HCT116 (cell line): Measurements from ENCODE around the gene SGCA.

Experiments
- EZH2 ChIP-seq: fragments of 200-600 bp; sonication (generic); IDR thresholded peaks from 2 replicates; pipeline ENCODE4 v1.6.1; 2017; ENCODE audit warnings: antibody characterized with exemption, mixed run types
- JUND ChIP-seq: IDR thresholded peaks from 2 replicates; pipeline ENCODE4 v1.6.1; 2012
- POLR2A ChIP-seq: IDR thresholded peaks from 2 replicates; pipeline ENCODE4 v1.7.0; 2011; ENCODE audit warnings: borderline replicate concordance; ENCODE audit not compliant: insufficient read depth, insufficient read length; ENCODE audit errors: extremely low read depth
- POLR2AphosphoS5 ChIP-seq: IDR thresholded peaks from 2 replicates; pipeline ENCODE4 v1.6.1; 2011; ENCODE audit warnings: mild to moderate bottlenecking, low read depth, low read length, moderate library complexity
- RAD21 ChIP-seq: IDR thresholded peaks from 2 replicates; pipeline ENCODE4 v1.6.1; 2012; ENCODE audit warnings: low read depth, mild to moderate bottlenecking
- SIN3A ChIP-seq: IDR thresholded peaks from 2 replicates; pipeline ENCODE4 v1.6.1; 2012; ENCODE audit warnings: low read depth
- YY1 ChIP-seq: IDR thresholded peaks from 2 replicates; pipeline ENCODE4 v1.6.1; 2011; ENCODE audit warnings: low read length, low read depth, moderate library complexity, mild to moderate bottlenecking; ENCODE audit not compliant: insufficient replicate concordance; ENCODE audit errors: extremely low read depth
- TF ChIP-seq, protein P1 (sequence below): IDR thresholded peaks from 2 replicates; pipeline ENCODE4 v1.6.1; 2012; ENCODE audit warnings: low read depth
- TF ChIP-seq, protein P2 (sequence below), 3 experiments: fragments of 200-600 bp in 1 of 3; sonication (generic) in 1 of 3; IDR thresholded peaks in 2 of 3; conservative IDR thresholded peaks in 1 of 3; 2 replicates each; pipeline ENCODE4 v1.5.1; 2012 to 2017; ENCODE audit warnings: low read depth in 2 of 3, low read length in 2 of 3, antibody characterized with exemption in 1 of 3, borderline replicate concordance in 1 of 3, control low read depth in 1 of 3, mild to moderate bottlenecking in 1 of 3, mixed read lengths in 1 of 3, mixed run types in 1 of 3, moderate library complexity in 1 of 3; ENCODE audit not compliant: insufficient read depth in 1 of 3
- TF ChIP-seq, protein P3 (sequence below): IDR thresholded peaks from 2 replicates; pipeline ENCODE4 v1.6.1; 2012
- TF ChIP-seq, protein P4 (sequence below): IDR thresholded peaks from 2 replicates; pipeline ENCODE4 v1.6.1; 2012

DNA sequence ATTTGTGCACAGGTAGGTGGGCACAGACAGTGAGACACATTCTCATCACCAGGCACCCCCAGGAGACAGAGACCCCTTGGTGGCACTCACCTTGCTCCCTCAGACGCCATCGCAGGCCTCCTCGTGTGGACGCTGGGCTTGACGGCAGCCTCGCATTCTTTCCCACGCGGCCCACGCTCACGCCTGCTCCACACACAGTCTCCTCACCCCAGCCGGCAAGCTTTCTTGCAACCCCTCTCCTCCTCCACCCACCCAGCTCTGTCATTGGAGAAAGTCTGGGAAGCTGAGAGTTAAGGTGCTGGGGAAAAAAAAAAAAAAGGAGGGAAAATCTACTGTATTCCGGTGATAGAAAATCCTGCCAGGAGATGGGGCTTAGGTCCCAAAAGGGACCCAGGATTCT, 14.8 kb downstream of the SGCA start:
- TF ChIP-seq, protein P1, sequence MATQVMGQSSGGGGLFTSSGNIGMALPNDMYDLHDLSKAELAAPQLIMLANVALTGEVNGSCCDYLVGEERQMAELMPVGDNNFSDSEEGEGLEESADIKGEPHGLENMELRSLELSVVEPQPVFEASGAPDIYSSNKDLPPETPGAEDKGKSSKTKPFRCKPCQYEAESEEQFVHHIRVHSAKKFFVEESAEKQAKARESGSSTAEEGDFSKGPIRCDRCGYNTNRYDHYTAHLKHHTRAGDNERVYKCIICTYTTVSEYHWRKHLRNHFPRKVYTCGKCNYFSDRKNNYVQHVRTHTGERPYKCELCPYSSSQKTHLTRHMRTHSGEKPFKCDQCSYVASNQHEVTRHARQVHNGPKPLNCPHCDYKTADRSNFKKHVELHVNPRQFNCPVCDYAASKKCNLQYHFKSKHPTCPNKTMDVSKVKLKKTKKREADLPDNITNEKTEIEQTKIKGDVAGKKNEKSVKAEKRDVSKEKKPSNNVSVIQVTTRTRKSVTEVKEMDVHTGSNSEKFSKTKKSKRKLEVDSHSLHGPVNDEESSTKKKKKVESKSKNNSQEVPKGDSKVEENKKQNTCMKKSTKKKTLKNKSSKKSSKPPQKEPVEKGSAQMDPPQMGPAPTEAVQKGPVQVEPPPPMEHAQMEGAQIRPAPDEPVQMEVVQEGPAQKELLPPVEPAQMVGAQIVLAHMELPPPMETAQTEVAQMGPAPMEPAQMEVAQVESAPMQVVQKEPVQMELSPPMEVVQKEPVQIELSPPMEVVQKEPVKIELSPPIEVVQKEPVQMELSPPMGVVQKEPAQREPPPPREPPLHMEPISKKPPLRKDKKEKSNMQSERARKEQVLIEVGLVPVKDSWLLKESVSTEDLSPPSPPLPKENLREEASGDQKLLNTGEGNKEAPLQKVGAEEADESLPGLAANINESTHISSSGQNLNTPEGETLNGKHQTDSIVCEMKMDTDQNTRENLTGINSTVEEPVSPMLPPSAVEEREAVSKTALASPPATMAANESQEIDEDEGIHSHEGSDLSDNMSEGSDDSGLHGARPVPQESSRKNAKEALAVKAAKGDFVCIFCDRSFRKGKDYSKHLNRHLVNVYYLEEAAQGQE: no peak
- TF ChIP-seq YY1 (no peak), POLR2AphosphoS5 (no peak), POLR2A (no peak), SIN3A (no peak), EZH2 (no peak), JUND (no peak), RAD21 (no peak)
- TF ChIP-seq, protein P2, sequence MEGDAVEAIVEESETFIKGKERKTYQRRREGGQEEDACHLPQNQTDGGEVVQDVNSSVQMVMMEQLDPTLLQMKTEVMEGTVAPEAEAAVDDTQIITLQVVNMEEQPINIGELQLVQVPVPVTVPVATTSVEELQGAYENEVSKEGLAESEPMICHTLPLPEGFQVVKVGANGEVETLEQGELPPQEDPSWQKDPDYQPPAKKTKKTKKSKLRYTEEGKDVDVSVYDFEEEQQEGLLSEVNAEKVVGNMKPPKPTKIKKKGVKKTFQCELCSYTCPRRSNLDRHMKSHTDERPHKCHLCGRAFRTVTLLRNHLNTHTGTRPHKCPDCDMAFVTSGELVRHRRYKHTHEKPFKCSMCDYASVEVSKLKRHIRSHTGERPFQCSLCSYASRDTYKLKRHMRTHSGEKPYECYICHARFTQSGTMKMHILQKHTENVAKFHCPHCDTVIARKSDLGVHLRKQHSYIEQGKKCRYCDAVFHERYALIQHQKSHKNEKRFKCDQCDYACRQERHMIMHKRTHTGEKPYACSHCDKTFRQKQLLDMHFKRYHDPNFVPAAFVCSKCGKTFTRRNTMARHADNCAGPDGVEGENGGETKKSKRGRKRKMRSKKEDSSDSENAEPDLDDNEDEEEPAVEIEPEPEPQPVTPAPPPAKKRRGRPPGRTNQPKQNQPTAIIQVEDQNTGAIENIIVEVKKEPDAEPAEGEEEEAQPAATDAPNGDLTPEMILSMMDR (IDR thresholded peaks at IDR 0.05 in 2 of 3, conservative IDR thresholded peaks at IDR 0.05 in 1 of 3; ENCODE audit: borderline replicate concordance in 1 of 3, insufficient read depth in 1 of 3, low read depth in 2 of 3, low read length in 2 of 3): no peak
- TF ChIP-seq, protein P3, sequence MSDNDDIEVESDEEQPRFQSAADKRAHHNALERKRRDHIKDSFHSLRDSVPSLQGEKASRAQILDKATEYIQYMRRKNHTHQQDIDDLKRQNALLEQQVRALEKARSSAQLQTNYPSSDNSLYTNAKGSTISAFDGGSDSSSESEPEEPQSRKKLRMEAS: no peak
- TF ChIP-seq, protein P4, sequence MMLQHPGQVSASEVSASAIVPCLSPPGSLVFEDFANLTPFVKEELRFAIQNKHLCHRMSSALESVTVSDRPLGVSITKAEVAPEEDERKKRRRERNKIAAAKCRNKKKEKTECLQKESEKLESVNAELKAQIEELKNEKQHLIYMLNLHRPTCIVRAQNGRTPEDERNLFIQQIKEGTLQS: no peak
